T-helper 17 cell (primary cell): ENCODE data around the gene ZYG11B. TPM values are rescaled to one million over a fixed set of nuclear protein-coding genes. Genes with fewer than 3 reads are reported as not detected.
"Not testable (repeated sequence)": the region's sequence is repeated elsewhere in the genome, so short reads cannot be mapped to it uniquely, and the experiment has no call there.

ENCODE experiments used
- ATAC-seq: fragments of 150-1000 bp; cut with Tn5 transposase; 2 replicates; pipeline ENCODE4 v1.10.0; 2021; ENCODE audit warnings: mild to moderate bottlenecking, moderate library complexity
- DNase-seq, 3 donors: peaks; one replicate each; pipeline versions ENCODE4 v3.0.0 to v3.0.0-alpha.2; 2020 to 2021
- H3K9me3 ChIP-seq: one replicate; pipeline ENCODE4 v1.7.0; 2013; ENCODE audit warnings: low read length, mild to moderate bottlenecking; ENCODE audit not compliant: control insufficient read depth, poor library complexity, severe bottlenecking
- H3K27ac Mint-ChIP-seq: one replicate; pipeline ENCODE4 v1.8.0; 2022; ENCODE audit warnings: mild to moderate bottlenecking, moderate library complexity, mixed read lengths
- H3K27me3 Mint-ChIP-seq: one replicate; pipeline ENCODE4 v1.8.0; 2022; ENCODE audit warnings: mixed read lengths
- H3K36me3 Mint-ChIP-seq: one replicate; pipeline ENCODE4 v1.8.0; 2022; ENCODE audit warnings: low read depth, mixed read lengths
- H3K4me1 Mint-ChIP-seq: one replicate; pipeline ENCODE4 v1.8.0; 2022; ENCODE audit warnings: mild to moderate bottlenecking, mixed read lengths
- H3K4me3 Mint-ChIP-seq: one replicate; pipeline ENCODE4 v1.8.0; 2022; ENCODE audit warnings: mild to moderate bottlenecking, moderate library complexity, mixed read lengths
- total RNA-seq, 4 donors: library from RNA in 2 of 4; stranded (reverse) in 2 of 4; gene quantifications; one replicate each; pipeline ENCODE4 v1.2.3 and lab custom pipeline; 2022 to 2026

Gene ZYG11B
- total RNA-seq, 2 donors from 2014 or later: 13.5 to 16.8 TPM

GRCh38 chr1:52727114-52727586 is 897 bp downstream of the ZYG11B start:
- ATAC-seq (no peak), DNase-seq (no peak)
- H3K9me3 ChIP-seq: no peaks in the 10 kb centered on the region
- Mint-ChIP-seq H3K27ac (peak overlapping the region; percentile 93), H3K4me1 (peaks cover 35% of the 10 kb centered on the region), H3K36me3 (peaks cover 5% of the 10 kb centered on the region), H3K4me3 (peak overlapping the region; percentile 99), H3K27me3 (peaks cover 6% of the 10 kb centered on the region)

- Mint-ChIP-seq H3K4me1 (peaks cover 35% of the 10 kb centered on the region), H3K27me3 (peaks cover 4% of the 10 kb centered on the region), H3K27ac (peak overlapping the region; percentile 93), H3K36me3 (peaks cover 5% of the 10 kb centered on the region), H3K4me3 (peak overlapping the region; percentile 99)
- DNase-seq (no peak), ATAC-seq (no peak)
- H3K9me3 ChIP-seq: no peaks in the 10 kb centered on the region
Measured at GRCh38 chr1:52727956-52728656, 1.9 kb downstream of the ZYG11B start.

DNA sequence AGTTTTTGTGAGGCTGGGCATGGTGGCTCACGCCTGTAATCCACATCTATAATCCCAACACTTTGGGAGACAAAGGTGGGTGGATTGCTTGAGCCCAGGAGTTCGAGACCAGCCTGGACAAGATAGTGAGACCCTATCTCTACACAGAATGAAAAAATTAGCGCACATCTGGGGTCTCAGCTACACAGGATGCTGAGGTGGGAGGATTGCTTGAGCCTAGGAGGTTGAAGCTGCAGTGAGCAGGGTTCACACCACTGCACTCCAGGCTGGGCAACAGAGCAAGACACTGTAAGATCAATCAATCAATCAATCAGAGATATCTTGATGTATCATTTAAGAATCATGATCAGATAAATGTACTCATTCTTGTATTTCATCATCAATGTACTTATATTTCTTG is 7.1 kb downstream of the ZYG11B start:
- no peaks in the 10 kb centered on the region for H3K9me3 ChIP-seq
- Mint-ChIP-seq H3K36me3 (no peaks in the 10 kb centered on the region), H3K27me3 (no peaks in the 10 kb centered on the region), H3K4me1 (peaks cover 22% of the 10 kb centered on the region), H3K27ac (no peak overlapping the region), H3K4me3 (no peak overlapping the region)
- ATAC-seq: no peak
- DNase-seq: no peak

GRCh38 chr1:52735371-52735770 is 9.1 kb downstream of the ZYG11B start:
- Mint-ChIP-seq H3K27ac (peak overlapping the region; percentile 4), H3K4me1 (peaks cover 23% of the 10 kb centered on the region)
- H3K36me3 Mint-ChIP-seq, H3K9me3 ChIP-seq, H3K27me3 Mint-ChIP-seq, ATAC-seq, H3K4me3 Mint-ChIP-seq, DNase-seq: not testable (repeated sequence)

GRCh38 chr1:52738148-52738547 is 11.9 kb downstream of the ZYG11B start:
- DNase-seq (no peak), ATAC-seq (no peak)
- H3K27ac Mint-ChIP-seq: no peak overlapping the region
- no peaks in the 10 kb centered on the region for H3K36me3 Mint-ChIP-seq
- peaks cover 27% of the 10 kb centered on the region for H3K4me1 Mint-ChIP-seq
- H3K4me3 Mint-ChIP-seq: no peak overlapping the region
- no peaks in the 10 kb centered on the region for H3K27me3 Mint-ChIP-seq
- no peaks in the 10 kb centered on the region for H3K9me3 ChIP-seq

GRCh38 chr1:52738893-52739292 is 12.6 kb downstream of the ZYG11B start:
- no peaks in the 10 kb centered on the region for H3K36me3 Mint-ChIP-seq
- no peak overlapping the region for H3K4me3 Mint-ChIP-seq
- ATAC-seq (no peak), DNase-seq (no peak)
- no peak overlapping the region for H3K27ac Mint-ChIP-seq
- no peaks in the 10 kb centered on the region for H3K9me3 ChIP-seq
- H3K27me3 Mint-ChIP-seq: no peaks in the 10 kb centered on the region
- H3K4me1 Mint-ChIP-seq: peaks cover 25% of the 10 kb centered on the region

DNA sequence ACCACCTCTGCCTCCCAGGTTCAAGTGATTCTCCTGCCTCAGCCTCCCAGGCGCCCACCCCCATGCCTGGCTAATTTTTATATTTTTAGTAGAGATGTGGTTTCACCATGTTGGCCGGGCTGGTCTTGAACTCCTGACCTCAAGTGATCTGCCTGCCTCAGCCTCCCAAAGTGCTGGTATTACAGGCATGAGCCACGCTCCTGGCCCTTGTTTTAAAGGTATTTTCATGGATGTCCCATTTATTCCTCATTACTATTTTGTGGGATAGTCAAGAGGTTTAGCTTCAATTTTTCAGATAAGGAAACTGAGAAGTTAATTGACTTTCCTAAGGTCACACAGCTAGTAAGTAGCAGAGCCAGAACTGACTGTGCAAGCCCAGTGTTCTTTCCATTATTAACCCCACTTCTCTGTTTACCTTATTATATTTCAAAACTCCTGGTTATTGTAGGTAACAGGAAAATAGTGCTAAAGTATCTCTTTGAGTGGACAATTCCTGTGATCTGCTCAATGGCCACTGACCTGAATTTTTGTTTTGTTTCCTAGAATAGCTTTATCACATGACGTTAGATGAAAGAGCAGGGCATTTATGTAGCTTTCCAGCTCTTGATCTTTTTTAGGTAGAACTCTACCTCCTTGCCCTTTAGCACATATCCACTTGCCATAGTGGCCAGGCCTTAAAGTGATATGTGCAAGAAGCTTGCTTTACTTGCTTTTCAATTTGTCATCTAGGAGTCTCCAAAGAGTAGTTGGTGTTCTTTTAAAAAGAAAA is 13.6 kb downstream of the ZYG11B start:
- H3K4me1 Mint-ChIP-seq: peaks cover 26% of the 10 kb centered on the region
- no peak overlapping the region for H3K27ac Mint-ChIP-seq
- ATAC-seq: no peak
- H3K36me3 Mint-ChIP-seq: no peaks in the 10 kb centered on the region
- no peaks in the 10 kb centered on the region for H3K9me3 ChIP-seq
- DNase-seq: no peak
- H3K27me3 Mint-ChIP-seq: no peaks in the 10 kb centered on the region
- H3K4me3 Mint-ChIP-seq: peak overlapping the region; percentile 31

DNA sequence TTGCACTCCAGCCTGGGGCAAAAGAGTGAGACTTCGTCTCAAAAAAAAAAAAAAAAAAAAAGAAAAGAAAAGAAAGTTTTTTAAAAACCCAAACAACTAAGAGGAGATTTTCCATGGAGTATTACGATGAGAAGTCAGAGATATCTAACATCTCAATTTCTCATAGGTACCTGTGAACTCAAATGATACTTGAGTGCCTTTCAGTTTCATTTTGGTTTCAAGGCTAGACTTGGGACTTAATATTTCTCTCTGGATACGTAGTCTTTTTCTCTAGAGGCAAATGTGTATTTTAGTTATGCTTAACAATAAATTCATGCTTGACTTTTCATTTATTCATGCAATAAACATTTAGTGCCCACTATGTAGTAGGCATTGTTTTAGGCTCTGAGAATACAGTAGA is 15.0 kb downstream of the ZYG11B start:
- Mint-ChIP-seq H3K27ac (peak overlapping the region; percentile 69), H3K36me3 (no peaks in the 10 kb centered on the region), H3K4me3 (no peak overlapping the region), H3K27me3 (no peaks in the 10 kb centered on the region), H3K4me1 (peaks cover 29% of the 10 kb centered on the region)
- no peaks in the 10 kb centered on the region for H3K9me3 ChIP-seq
- ATAC-seq (no peak), DNase-seq (no peak)

DNA sequence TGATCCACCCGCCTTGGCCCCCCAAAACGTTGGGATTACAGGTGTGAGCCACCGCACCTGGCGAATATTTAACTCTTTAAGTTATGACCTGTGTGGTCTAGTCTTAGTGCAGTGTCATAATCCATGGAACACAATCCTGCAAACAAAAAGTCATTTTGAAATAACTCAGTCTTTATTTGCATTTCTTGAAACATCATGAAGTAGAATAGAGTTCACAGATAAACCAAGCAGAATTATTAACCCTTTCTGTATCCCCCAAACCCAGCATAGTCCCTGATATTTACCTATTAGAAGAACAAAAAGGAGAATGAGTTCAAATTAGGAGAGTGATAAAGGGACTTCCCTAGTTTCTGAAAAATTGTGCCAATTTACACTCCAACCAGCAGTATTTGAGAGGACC is 19.9 kb downstream of the ZYG11B start:
- no peak for ATAC-seq
- DNase-seq: no peak
- peaks cover 16% of the 10 kb centered on the region for H3K4me1 Mint-ChIP-seq
- H3K9me3 ChIP-seq: no peaks in the 10 kb centered on the region
- H3K4me3 Mint-ChIP-seq: no peak overlapping the region
- H3K27ac Mint-ChIP-seq: no peak overlapping the region
- H3K27me3 Mint-ChIP-seq: no peaks in the 10 kb centered on the region
- H3K36me3 Mint-ChIP-seq: no peaks in the 10 kb centered on the region

DNA sequence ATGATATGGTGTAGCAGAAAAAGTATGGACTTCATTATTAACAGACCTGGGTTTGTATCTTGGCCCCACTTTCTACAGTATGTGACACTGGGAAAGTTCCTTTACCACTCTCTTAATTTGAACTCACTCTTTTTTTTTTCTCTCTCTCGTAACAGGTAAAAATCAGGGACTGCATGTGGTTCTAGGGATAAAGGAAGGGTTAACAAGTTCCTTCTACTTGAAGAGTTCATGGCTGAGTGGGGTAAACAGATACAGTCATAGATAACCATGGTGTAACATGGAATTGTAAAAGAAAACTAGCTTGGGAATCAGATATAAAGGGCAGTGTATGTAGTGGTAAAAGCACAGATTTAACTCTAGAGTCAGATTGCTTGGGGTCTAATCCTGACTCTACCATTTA is 21.2 kb downstream of the ZYG11B start:
- Mint-ChIP-seq H3K4me1 (peaks cover 13% of the 10 kb centered on the region), H3K27ac (no peak overlapping the region)
- no peak for ATAC-seq

DNA sequence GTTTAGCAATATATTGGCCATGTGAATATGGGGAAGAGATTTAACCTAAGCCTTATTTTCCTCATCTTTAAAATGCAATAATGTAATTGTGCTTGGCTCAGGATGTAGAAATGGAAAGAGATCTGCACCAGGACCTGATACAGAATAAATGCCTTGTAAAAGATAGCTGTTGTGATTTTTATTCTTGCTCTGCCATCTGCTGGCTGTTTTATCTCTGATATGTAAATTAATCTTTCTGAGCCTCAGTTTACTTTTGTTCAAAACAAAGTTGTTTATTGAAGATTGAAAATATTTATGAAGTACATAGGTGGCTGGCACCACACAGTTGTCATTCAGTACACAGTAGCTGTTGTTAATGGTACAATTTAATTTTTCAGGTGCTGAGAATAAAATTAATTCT is 21.9 kb downstream of the ZYG11B start:
- Mint-ChIP-seq H3K36me3 (no peaks in the 10 kb centered on the region), H3K4me3 (no peak overlapping the region), H3K4me1 (peaks cover 13% of the 10 kb centered on the region), H3K27me3 (no peaks in the 10 kb centered on the region), H3K27ac (no peak overlapping the region)
- ATAC-seq: no peak
- no peak for DNase-seq
- no peaks in the 10 kb centered on the region for H3K9me3 ChIP-seq

More for the DNA sequence above, 21.2 kb downstream of the ZYG11B start:
- DNase-seq: no peak
- H3K4me3 Mint-ChIP-seq: peak overlapping the region; percentile 62
- H3K27me3 Mint-ChIP-seq: no peaks in the 10 kb centered on the region
- no peaks in the 10 kb centered on the region for H3K9me3 ChIP-seq
- no peaks in the 10 kb centered on the region for H3K36me3 Mint-ChIP-seq

DNA sequence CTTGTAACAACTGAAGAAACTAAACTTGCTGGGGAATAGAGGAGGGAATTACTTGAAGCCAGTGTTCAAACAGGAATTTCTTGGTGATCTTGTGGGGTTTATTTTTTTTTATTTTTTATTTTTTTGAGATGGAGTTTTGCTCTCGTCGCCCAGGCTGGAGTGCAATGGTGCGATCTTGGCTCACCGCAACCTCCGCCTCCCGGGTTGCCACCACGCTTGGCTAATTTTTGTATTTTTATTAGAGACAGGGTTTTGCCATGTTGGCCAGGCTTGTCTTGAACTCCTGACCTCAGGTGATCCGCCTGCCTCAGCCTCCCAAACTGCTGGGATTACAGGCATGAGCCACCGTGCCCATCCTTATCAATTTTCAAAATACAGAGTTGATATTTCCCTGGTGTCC is 23.2 kb downstream of the ZYG11B start:
- ATAC-seq, DNase-seq, H3K9me3 ChIP-seq, H3K27ac Mint-ChIP-seq, H3K27me3 Mint-ChIP-seq, H3K4me3 Mint-ChIP-seq, H3K36me3 Mint-ChIP-seq: not testable (repeated sequence)
- H3K4me1 Mint-ChIP-seq: peaks cover 15% of the 10 kb centered on the region

DNA sequence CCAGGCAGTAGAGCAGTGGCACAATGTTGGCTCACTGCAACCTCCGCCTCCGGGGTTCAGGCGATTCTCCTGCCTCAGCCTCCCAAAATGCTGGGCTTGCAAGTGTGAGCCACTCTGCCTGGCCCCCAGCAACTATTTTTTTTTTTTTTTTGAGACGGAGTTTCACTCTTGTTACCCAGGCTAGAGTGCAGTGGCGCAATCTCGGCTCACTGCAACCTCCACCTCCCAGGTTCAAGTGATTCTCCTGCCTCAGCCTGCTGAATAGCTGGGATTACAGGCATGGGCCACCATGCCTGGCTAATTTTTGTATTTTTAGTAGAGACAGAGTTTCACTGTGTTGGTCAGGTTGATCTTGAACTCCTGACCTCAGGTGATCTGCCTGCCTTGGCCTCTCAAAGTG is 23.9 kb downstream of the ZYG11B start:
- H3K27ac Mint-ChIP-seq, ATAC-seq, H3K9me3 ChIP-seq, DNase-seq, H3K27me3 Mint-ChIP-seq, H3K36me3 Mint-ChIP-seq, H3K4me3 Mint-ChIP-seq: not testable (repeated sequence)
- peaks cover 12% of the 10 kb centered on the region for H3K4me1 Mint-ChIP-seq
